HG03039 (cell line): ENCODE measurements around the gene EFHC2.
"Not testable (repeated sequence)": the region's sequence is repeated elsewhere in the genome, so short reads cannot be mapped to it uniquely, and the experiment has no call there.

Experiments
- ATAC-seq: cut with Tn5 transposase; IDR thresholded peaks from one replicate; pipeline ENCODE4 v1.9.1; 2021; ENCODE audit warnings: mild to moderate bottlenecking, moderate library complexity; ENCODE audit not compliant: unreplicated experiment

The EFHC2 gene

GRCh38 chrX:44234541-44234940, 108.9 kb downstream of the EFHC2 start:
- ATAC-seq: no peak

GRCh38 chrX:44234116-44234515, 109.4 kb downstream of the EFHC2 start:
- no peak for ATAC-seq

- no peak for ATAC-seq
Observed at GRCh38 chrX:44232081-44232480, 111.4 kb downstream of the EFHC2 start.

- no peak for ATAC-seq
Observed at GRCh38 chrX:44228621-44229020, 114.9 kb downstream of the EFHC2 start.

- no peak for ATAC-seq
Observed at GRCh38 chrX:44227991-44228390, 115.5 kb downstream of the EFHC2 start.

- no peak for ATAC-seq
Observed at GRCh38 chrX:44225667-44226066, 117.8 kb downstream of the EFHC2 start.

- no peak for ATAC-seq
Observed at GRCh38 chrX:44224760-44225159, 118.7 kb downstream of the EFHC2 start.

- ATAC-seq: no peak
Observed at GRCh38 chrX:44223150-44223549, 120.3 kb downstream of the EFHC2 start.

- ATAC-seq: no peak
Observed at GRCh38 chrX:44218465-44218864, 125.0 kb downstream of the EFHC2 start.

- no peak for ATAC-seq
Observed at GRCh38 chrX:44216171-44216570, 127.3 kb downstream of the EFHC2 start.

- no peak for ATAC-seq
Observed at GRCh38 chrX:44203791-44204190, 139.7 kb downstream of the EFHC2 start.

GRCh38 chrX:44202596-44202995, 140.9 kb downstream of the EFHC2 start:
- no peak for ATAC-seq

- ATAC-seq: no peak
Observed at GRCh38 chrX:44189116-44189515, 154.4 kb downstream of the EFHC2 start.

- ATAC-seq: not testable (repeated sequence)
Observed at GRCh38 chrX:44187915-44188314, 155.6 kb downstream of the EFHC2 start.

GRCh38 chrX:44183329-44183728, 160.1 kb downstream of the EFHC2 start:
- ATAC-seq: no peak

GRCh38 chrX:44178274-44179053, 165.0 kb downstream of the EFHC2 start:
- ATAC-seq: no peak

GRCh38 chrX:44175455-44175854, 168.0 kb downstream of the EFHC2 start:
- no peak for ATAC-seq

GRCh38 chrX:44174061-44174460, 169.4 kb downstream of the EFHC2 start:
- no peak for ATAC-seq

GRCh38 chrX:44173219-44173618, 170.3 kb downstream of the EFHC2 start:
- no peak for ATAC-seq

GRCh38 chrX:44167116-44167515, 176.4 kb downstream of the EFHC2 start:
- ATAC-seq: no peak

GRCh38 chrX:44162964-44163475, 180.5 kb downstream of the EFHC2 start:
- ATAC-seq: no peak

GRCh38 chrX:44157858-44158257, 185.6 kb downstream of the EFHC2 start:
- no peak for ATAC-seq

- ATAC-seq: no peak
Observed at GRCh38 chrX:44157283-44157682, 186.2 kb downstream of the EFHC2 start.
